ENCODE data around the gene BTBD2.
A peak's percentile ranks its signal among the peaks of the same experiment; 100 is the strongest.

The BTBD2 gene

GRCh38 chr19:2012941-2013682 is 2.4 kb downstream of the BTBD2 start:
- H3K4me3 ChIP-seq (ENCODE audit: low read depth in 1 of 2, low read length in 1 of 2) = no peak overlapping the region

DNA sequence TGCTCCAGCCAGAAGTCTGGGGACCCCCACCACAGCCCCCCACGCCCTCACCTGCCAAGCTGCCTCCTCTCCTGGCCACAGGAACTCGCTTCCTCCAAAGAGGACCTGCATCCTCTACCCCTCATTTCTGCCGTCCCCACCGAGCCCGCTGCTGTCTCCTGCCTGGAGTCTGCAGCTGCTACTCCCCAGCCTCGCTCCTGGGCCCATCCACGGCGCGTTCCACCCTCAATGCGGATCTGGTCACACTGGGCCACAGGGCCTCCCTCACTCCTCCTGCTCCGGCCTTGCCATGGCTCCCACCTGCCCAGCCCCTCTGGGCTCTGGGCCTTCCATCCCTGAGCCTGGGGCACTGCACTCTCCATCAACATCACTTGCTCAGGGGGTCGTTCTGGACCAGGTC is 4.3 kb downstream of the BTBD2 start:
- no peak overlapping the region for H3K4me3 ChIP-seq (ENCODE audit: low read depth in 1 of 2, low read length in 1 of 2)
- no peaks in the 10 kb centered on the region for H3K9me3 ChIP-seq
- H3K27ac ChIP-seq = peak overlapping the region; percentile 35
- H3K4me1 ChIP-seq (ENCODE audit: control insufficient read depth in 1 of 2, insufficient read depth in 1 of 2, low read depth in 1 of 2, low read length in 1 of 2) = peaks cover 2 to 9% of the 10 kb centered on the region in 2 experiments
- H3K27me3 ChIP-seq = no peaks in the 10 kb centered on the region
- no peaks in the 10 kb centered on the region for H3K36me3 ChIP-seq
- TF ChIP-seq, protein P1, sequence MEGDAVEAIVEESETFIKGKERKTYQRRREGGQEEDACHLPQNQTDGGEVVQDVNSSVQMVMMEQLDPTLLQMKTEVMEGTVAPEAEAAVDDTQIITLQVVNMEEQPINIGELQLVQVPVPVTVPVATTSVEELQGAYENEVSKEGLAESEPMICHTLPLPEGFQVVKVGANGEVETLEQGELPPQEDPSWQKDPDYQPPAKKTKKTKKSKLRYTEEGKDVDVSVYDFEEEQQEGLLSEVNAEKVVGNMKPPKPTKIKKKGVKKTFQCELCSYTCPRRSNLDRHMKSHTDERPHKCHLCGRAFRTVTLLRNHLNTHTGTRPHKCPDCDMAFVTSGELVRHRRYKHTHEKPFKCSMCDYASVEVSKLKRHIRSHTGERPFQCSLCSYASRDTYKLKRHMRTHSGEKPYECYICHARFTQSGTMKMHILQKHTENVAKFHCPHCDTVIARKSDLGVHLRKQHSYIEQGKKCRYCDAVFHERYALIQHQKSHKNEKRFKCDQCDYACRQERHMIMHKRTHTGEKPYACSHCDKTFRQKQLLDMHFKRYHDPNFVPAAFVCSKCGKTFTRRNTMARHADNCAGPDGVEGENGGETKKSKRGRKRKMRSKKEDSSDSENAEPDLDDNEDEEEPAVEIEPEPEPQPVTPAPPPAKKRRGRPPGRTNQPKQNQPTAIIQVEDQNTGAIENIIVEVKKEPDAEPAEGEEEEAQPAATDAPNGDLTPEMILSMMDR (IDR thresholded peaks at IDR 0.05) = no peak

More at GRCh38 chr19:2012941-2013682, 2.4 kb downstream of the BTBD2 start:
- TF ChIP-seq, protein P1 (IDR thresholded peaks at IDR 0.05) = no peak
- Histone ChIP-seq H3K36me3 (no peaks in the 10 kb centered on the region), H3K27ac (peak overlapping the region; percentile 27), H3K9me3 (no peaks in the 10 kb centered on the region), H3K27me3 (no peaks in the 10 kb centered on the region), H3K4me1 (ENCODE audit: control insufficient read depth in 1 of 2, insufficient read depth in 1 of 2, low read depth in 1 of 2, low read length in 1 of 2) (peaks cover 6 to 9% of the 10 kb centered on the region in 2 experiments)

DNA sequence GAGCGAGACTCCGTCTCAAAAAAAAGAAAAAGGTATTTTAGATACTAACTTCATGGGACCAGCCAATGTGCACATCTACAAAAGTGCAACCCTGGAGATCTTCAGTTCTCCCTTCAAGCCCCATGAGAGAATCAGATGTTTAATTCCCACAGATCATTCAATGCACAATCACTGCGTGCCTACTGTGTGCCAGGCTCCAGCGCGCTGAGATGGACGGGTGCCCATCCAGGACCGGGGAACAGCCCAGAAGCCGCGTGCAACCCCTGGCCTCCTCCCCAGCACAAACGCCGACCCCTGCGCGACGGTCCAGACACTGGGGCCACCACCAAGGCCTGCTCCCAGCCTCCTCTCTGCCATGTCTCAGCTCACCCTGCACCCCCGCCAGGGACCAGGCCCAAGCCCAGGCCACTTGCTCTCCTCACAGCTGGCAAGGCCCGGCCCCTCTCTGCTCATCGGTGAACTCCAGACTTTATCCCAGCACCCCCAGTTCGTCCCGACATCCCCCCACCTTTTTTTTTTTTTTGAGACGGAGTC is 5.3 kb downstream of the BTBD2 start:
- no peaks in the 10 kb centered on the region for H3K9me3 ChIP-seq
- TF ChIP-seq, protein P1 (IDR thresholded peaks at IDR 0.05) = no peak
- no peak overlapping the region for H3K4me3 ChIP-seq (ENCODE audit: low read depth in 1 of 2, low read length in 1 of 2)
- no peaks in the 10 kb centered on the region for H3K27me3 ChIP-seq
- H3K4me1 ChIP-seq (ENCODE audit: control insufficient read depth in 1 of 2, insufficient read depth in 1 of 2, low read depth in 1 of 2, low read length in 1 of 2) = peaks cover 0 to 9% of the 10 kb centered on the region in 2 experiments
- H3K36me3 ChIP-seq = no peaks in the 10 kb centered on the region
- H3K27ac ChIP-seq = no peak overlapping the region

DNA sequence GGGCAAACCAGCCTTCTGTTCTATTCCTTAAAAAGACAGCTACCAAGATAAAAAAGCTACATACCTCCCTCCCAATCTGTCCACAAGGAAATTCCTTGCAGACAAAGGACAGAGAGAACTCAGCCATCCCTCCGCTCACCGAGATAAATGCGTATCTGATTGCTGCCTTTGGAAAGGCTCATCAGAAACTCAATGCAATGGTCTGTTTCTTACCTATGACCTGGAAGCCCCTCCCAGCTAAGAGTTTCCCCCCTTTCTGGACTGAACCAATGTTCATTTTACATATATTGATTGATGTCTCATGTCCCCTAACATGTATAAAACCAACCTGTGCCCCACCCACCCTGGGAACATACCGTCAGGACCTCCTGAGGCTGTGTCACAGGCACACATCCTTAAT is 11.6 kb downstream of the BTBD2 start:
- TF ChIP-seq, protein P1 (IDR thresholded peaks at IDR 0.05) = no peak
- Histone ChIP-seq H3K4me1 (ENCODE audit: control insufficient read depth in 1 of 2, insufficient read depth in 1 of 2, low read depth in 1 of 2, low read length in 1 of 2) (no peaks in the 10 kb centered on the region), H3K27me3 (no peaks in the 10 kb centered on the region), H3K36me3 (peaks cover 16% of the 10 kb centered on the region), H3K4me3 (ENCODE audit: low read depth in 1 of 2, low read length in 1 of 2) (no peak overlapping the region), H3K27ac (no peak overlapping the region), H3K9me3 (no peaks in the 10 kb centered on the region)

DNA sequence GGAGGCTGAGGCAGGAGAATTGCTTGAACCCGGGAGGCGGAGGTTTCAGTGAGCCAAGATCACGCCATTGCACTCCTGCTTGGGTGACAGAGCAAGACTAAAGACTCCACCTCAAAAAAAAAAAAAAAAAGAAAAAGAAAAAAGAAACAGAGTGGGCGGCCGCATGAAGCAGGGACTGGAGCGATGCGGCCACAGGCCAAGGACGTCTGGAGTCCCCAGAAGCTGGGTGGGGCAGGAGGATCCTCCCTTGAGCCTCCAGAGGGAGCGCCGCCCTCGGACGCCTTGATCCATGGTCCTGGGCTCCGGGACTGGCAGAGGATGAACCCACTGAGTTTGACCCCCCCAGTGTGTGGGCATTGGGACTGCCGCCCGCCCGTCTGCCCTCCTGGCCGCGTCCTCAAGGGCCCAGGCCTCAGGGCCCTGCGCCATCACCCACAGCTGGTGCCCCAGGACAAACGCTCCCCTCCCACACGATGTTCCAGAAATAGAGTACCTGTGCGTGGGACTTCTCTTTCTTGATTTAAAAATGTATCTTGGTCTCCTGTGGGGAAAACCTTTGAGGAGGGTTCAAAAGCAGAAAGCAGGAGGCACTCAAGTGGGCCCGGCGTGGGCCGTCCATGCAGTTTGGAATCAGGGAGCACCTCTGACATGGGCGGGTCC is 15.5 kb downstream of the BTBD2 start:
- Histone ChIP-seq H3K4me3 (ENCODE audit: low read depth in 1 of 2, low read length in 1 of 2) (no peak overlapping the region), H3K27me3 (no peaks in the 10 kb centered on the region), H3K9me3 (no peaks in the 10 kb centered on the region), H3K4me1 (ENCODE audit: control insufficient read depth in 1 of 2, insufficient read depth in 1 of 2, low read depth in 1 of 2, low read length in 1 of 2) (no peaks in the 10 kb centered on the region), H3K27ac (no peak overlapping the region), H3K36me3 (peaks cover 22% of the 10 kb centered on the region)
- TF ChIP-seq, protein P1 (IDR thresholded peaks at IDR 0.05) = no peak

All from neutrophil (primary cell).